ENCODE measurements around the gene FARP1.

Gene FARP1

DNA sequence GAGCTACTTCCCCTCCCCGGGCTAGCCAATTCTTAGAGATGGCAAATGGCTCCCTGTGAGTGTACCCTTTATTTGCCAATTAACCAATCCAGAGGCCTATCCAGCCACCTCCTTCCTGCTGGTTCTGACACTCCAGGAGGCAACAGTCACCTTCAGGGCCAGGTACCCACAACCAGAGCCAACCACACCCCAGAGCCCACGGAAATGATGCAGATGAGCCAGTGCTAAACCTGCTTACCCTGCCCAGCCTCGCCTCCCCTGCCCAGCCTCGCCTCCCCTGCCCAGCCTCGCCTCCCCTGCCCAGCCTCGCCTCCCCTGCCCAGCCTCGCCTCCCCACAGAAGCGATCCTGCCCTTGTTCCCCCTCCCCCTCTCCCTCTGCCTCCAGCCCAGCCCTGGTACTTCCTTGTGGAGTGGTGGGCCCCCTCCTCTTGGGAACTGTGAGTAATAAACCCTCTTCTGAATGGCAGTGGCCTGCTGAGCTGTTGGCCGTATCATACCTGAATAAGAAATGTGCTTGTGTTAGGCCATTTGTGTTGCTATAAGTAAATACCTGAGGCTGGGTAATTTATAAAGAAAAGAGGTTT, 207.9 kb downstream of the FARP1 start:
- no peak for TF ChIP-seq CTCF (conservative IDR thresholded peaks at IDR 0.05; ENCODE audit: low read depth)
- no peak overlapping the region for H3K27ac ChIP-seq
- ChIA-PET CTCF (no interaction called here), POLR2A (ENCODE audit: low non-redundant PET) (no interaction called here)
- DNase-seq (ENCODE audit: low spot score) = no peak

DNA sequence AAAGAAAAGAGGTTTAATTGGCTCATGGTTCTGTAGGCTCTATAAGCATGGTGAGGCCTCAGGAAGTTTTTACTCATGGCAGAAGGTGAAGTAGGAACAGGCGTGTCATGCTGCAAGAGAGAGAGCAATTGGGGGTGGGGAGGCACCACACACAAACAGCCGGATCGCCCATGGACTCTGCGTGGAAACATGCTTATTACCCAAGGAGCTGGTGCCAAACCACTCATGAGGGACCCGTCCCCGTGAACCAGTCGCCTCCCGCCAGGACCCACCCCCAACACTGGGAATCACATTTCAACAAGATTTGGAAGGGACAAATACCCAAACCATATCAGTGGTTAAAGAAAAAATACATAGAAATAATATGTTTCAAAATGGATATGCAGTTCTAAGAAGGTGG, 208.7 kb downstream of the FARP1 start:
- no peak for TF ChIP-seq CTCF (conservative IDR thresholded peaks at IDR 0.05; ENCODE audit: low read depth)
- H3K27ac ChIP-seq = no peak overlapping the region
- no peak for DNase-seq (ENCODE audit: low spot score)
- POLR2A ChIA-PET (ENCODE audit: low non-redundant PET) = no interaction called here
- CTCF ChIA-PET = no interaction called here

DNA sequence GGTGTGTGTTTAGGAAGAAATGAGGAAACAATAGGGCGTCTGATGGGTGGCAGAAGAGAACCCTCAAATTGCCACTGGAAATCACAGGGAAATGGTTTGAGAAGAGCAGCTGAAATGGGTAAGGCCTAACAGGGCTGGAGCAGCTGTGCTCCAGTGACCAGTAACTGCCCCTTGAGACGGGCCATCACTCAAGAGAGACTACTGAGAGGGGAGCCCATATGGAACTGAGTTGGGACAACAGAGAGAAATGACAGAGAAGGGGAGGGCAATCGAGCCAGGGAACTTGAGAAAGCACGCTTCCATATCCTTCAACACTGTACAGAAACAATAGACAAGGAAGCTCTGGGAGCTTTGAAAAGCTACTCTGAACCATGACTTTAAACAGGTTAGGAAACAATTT, 209.3 kb downstream of the FARP1 start:
- no peak overlapping the region for H3K27ac ChIP-seq
- ChIA-PET POLR2A (ENCODE audit: low non-redundant PET) (interaction anchor here (0.6 kb wide), 1 partner anchor 13 kb away, joined by 4 read pairs; no protein-coding TSS in a partner anchor), CTCF (no interaction called here)
- no peak for TF ChIP-seq CTCF (conservative IDR thresholded peaks at IDR 0.05; ENCODE audit: low read depth)
- no peak for DNase-seq (ENCODE audit: low spot score)

DNA sequence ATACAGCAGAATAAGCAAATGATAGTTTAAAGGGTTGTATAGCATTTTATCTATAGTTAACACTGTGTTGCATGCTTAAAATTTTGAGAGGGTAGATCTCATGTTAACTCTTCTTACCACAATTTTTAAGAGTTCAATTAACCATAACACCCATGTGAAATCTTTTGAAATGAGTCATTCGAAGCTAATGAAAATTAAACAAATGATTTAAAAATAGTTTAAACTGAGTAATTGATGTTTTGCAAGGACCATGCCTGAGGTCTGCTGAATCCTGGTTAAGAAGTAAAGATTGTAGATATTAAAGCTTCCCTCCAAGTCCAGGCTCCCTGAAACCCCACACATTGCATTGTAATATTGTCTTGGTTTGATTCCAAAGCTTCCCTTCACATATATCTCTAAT, 210.9 kb downstream of the FARP1 start:
- POLR2A ChIA-PET (ENCODE audit: low non-redundant PET) = no interaction called here
- no peak overlapping the region for H3K27ac ChIP-seq
- CTCF ChIA-PET = interaction anchor here (0.6 kb wide), 1 partner anchor 35 kb away, joined by 3 read pairs; no protein-coding TSS in a partner anchor
- DNase-seq (ENCODE audit: low spot score) = no peak
- no peak for TF ChIP-seq CTCF (conservative IDR thresholded peaks at IDR 0.05; ENCODE audit: low read depth)

- ChIA-PET CTCF (no interaction called here), POLR2A (ENCODE audit: low non-redundant PET) (no interaction called here)
- no peak for TF ChIP-seq CTCF (conservative IDR thresholded peaks at IDR 0.05; ENCODE audit: low read depth)
- no peak overlapping the region for H3K27ac ChIP-seq
- no peak for DNase-seq (ENCODE audit: low spot score)
Measured at GRCh38 chr13:98358937-98359336, 216.0 kb downstream of the FARP1 start.

- TF ChIP-seq CTCF (conservative IDR thresholded peaks at IDR 0.05; ENCODE audit: low read depth) = no peak
- CTCF ChIA-PET = no interaction called here
- POLR2A ChIA-PET (ENCODE audit: low non-redundant PET) = no interaction called here
Measured at GRCh38 chr13:98360545-98360944, 217.7 kb downstream of the FARP1 start.

GRCh38 chr13:98363326-98363725, 220.4 kb downstream of the FARP1 start:
- TF ChIP-seq CTCF (conservative IDR thresholded peaks at IDR 0.05; ENCODE audit: low read depth) = no peak
- POLR2A ChIA-PET (ENCODE audit: low non-redundant PET) = no interaction called here
- CTCF ChIA-PET = no interaction called here
- DNase-seq (ENCODE audit: low spot score) = no peak
- no peak overlapping the region for H3K27ac ChIP-seq

More at GRCh38 chr13:98360545-98360944, 217.7 kb downstream of the FARP1 start:
- DNase-seq (ENCODE audit: low spot score) = no peak
- H3K27ac ChIP-seq = no peak overlapping the region
